ENCODE results near the gene PMM2. TPM values are rescaled to one million over a fixed set of nuclear protein-coding genes. Genes with fewer than 3 reads are reported as not detected.
"Not testable (repeated sequence)": the region's sequence is repeated elsewhere in the genome, so short reads cannot be mapped to it uniquely, and the experiment has no call there.

Gene PMM2
- polyA plus RNA-seq, 3 donors from 2014 or later, result 11.2 to 28.9 (median 15.1) TPM

DNA sequence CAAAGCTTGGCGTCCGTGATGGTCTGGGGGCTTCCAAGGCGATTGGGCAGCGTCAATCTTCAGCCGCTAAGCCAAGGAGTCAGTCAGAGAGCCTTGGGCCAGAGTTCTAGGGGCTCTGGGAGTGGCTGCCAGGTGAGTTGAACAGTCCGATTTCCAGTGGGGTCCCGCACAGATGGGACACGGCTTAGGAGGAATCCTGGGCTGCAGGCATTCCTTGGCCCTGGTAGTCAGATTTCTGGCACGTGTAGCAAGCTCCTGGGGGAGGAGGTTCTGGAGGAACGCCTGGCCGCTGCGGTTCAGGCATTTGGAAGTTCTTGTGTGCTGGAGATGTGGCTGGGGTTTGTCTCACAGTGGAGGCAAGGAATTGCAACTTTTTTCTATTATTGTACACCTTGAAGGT is 45.7 kb downstream of the PMM2 start:
- H3K27ac Mint-ChIP-seq, result peak overlapping the region in 1 of 6 donors; percentile 3
- H3K4me1 Mint-ChIP-seq, result peaks cover 12 to 19% of the 10 kb centered on the region in 2 donors
- not testable (repeated sequence) for H3K4me3 Mint-ChIP-seq; H3K27me3 Mint-ChIP-seq (ENCODE audit: low read depth in 3 of 3); DNase-seq; H3K9me3 Mint-ChIP-seq; H3K36me3 Mint-ChIP-seq

DNA sequence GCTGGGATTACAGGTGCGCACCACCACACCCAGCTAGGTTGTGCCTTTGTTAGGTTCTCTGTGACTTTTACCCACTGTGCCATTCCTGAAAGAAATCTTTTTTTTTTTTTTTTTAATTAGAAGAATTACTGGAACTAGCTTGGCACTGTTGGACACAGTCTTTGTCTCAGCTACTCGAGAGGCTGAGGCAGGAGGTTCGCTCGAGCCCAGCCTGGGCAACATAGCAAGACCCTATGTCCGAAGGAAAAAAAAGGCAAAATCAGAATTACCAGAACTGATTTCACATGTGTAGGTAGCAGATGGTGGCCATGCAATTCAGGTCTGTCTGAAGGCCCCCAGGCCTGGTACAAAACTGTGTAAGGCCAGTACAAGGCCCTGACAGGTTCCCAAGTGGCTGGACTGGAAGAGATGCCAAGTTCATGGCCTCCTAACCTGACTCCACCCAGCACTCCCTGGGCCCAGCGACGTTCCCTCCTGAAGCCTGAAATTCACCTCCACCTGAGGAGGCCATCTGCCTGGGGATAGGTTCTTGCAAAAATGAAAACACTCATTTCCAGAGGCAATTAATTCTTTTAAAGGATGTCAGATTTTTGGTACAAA is 48.2 kb downstream of the PMM2 start:
- no peaks in the 10 kb centered on the region for H3K9me3 Mint-ChIP-seq
- peaks cover 21 to 31% of the 10 kb centered on the region in 2 donors for H3K4me1 Mint-ChIP-seq
- peak overlapping the region in 3 of 6 donors; percentile 3 to 40 (median 3) for H3K27ac Mint-ChIP-seq
- H3K4me3 Mint-ChIP-seq, result no peak overlapping the region
- H3K27me3 Mint-ChIP-seq (ENCODE audit: low read depth in 3 of 3), result peaks cover 0 to 2% (median 1%) of the 10 kb centered on the region in 3 donors
- H3K36me3 Mint-ChIP-seq, result peaks cover 0 to 9% (median 0%) of the 10 kb centered on the region in 3 donors
- no peak for DNase-seq

GRCh38 chr16:8846401-8846932 is 48.8 kb downstream of the PMM2 start:
- Mint-ChIP-seq H3K27me3 (ENCODE audit: low read depth in 3 of 3) (peaks cover 0 to 2% (median 1%) of the 10 kb centered on the region in 3 donors), H3K9me3 (no peaks in the 10 kb centered on the region), H3K4me1 (peaks cover 25 to 38% of the 10 kb centered on the region in 2 donors), H3K36me3 (peaks cover 0 to 12% (median 0%) of the 10 kb centered on the region in 3 donors), H3K27ac (no peak overlapping the region), H3K4me3 (no peak overlapping the region)
- DNase-seq, result no peak

- peaks cover 0 to 13% (median 0%) of the 10 kb centered on the region in 3 donors for H3K36me3 Mint-ChIP-seq
- H3K4me3 Mint-ChIP-seq, result no peak overlapping the region
- DNase-seq, result no peak
- H3K4me1 Mint-ChIP-seq, result peaks cover 28 to 44% of the 10 kb centered on the region in 2 donors
- H3K27ac Mint-ChIP-seq, result no peak overlapping the region
- no peaks in the 10 kb centered on the region for H3K9me3 Mint-ChIP-seq
- H3K27me3 Mint-ChIP-seq (ENCODE audit: low read depth in 3 of 3), result peaks cover 2 to 3% (median 3%) of the 10 kb centered on the region in 3 donors
Measured at GRCh38 chr16:8847145-8847544, 49.5 kb downstream of the PMM2 start.

GRCh38 chr16:8847623-8848022 is 50.0 kb downstream of the PMM2 start:
- peaks cover 0 to 13% (median 0%) of the 10 kb centered on the region in 3 donors for H3K36me3 Mint-ChIP-seq
- no peaks in the 10 kb centered on the region for H3K9me3 Mint-ChIP-seq
- no peak overlapping the region for H3K4me3 Mint-ChIP-seq
- peaks cover 2 to 3% (median 2%) of the 10 kb centered on the region in 3 donors for H3K27me3 Mint-ChIP-seq (ENCODE audit: low read depth in 3 of 3)
- DNase-seq, result no peak
- H3K4me1 Mint-ChIP-seq, result peaks cover 24 to 45% of the 10 kb centered on the region in 2 donors
- H3K27ac Mint-ChIP-seq, result no peak overlapping the region

- Mint-ChIP-seq H3K4me3 (no peak overlapping the region), H3K9me3 (no peaks in the 10 kb centered on the region), H3K4me1 (peaks cover 21 to 50% of the 10 kb centered on the region in 2 donors), H3K36me3 (peaks cover 0 to 16% (median 5%) of the 10 kb centered on the region in 3 donors), H3K27me3 (ENCODE audit: low read depth in 3 of 3) (peaks cover 2 to 5% (median 3%) of the 10 kb centered on the region in 3 donors), H3K27ac (no peak overlapping the region)
- no peak for DNase-seq
Measured at GRCh38 chr16:8848231-8848938, 50.7 kb downstream of the PMM2 start.

GRCh38 chr16:8848939-8849391 is 51.3 kb downstream of the PMM2 start:
- peaks cover 2 to 5% (median 3%) of the 10 kb centered on the region in 3 donors for H3K27me3 Mint-ChIP-seq (ENCODE audit: low read depth in 3 of 3)
- peaks cover 21 to 45% of the 10 kb centered on the region in 2 donors for H3K4me1 Mint-ChIP-seq
- peaks cover 0 to 16% (median 5%) of the 10 kb centered on the region in 3 donors for H3K36me3 Mint-ChIP-seq
- no peak overlapping the region for H3K4me3 Mint-ChIP-seq
- DNase-seq, result no peak
- no peaks in the 10 kb centered on the region for H3K9me3 Mint-ChIP-seq
- H3K27ac Mint-ChIP-seq, result peak overlapping the region in 2 of 6 donors; percentile 55 to 71

- no peak overlapping the region for H3K4me3 Mint-ChIP-seq
- H3K27ac Mint-ChIP-seq, result peak overlapping the region; percentile 7 to 71 (median 59)
- DNase-seq, result no peak
- peaks cover 0 to 16% (median 5%) of the 10 kb centered on the region in 3 donors for H3K36me3 Mint-ChIP-seq
- H3K4me1 Mint-ChIP-seq, result peaks cover 21 to 40% of the 10 kb centered on the region in 2 donors
- peaks cover 2 to 5% (median 3%) of the 10 kb centered on the region in 3 donors for H3K27me3 Mint-ChIP-seq (ENCODE audit: low read depth in 3 of 3)
- H3K9me3 Mint-ChIP-seq, result no peaks in the 10 kb centered on the region
Measured at GRCh38 chr16:8849411-8850011, 51.9 kb downstream of the PMM2 start.

GRCh38 chr16:8850279-8850885 is 52.7 kb downstream of the PMM2 start:
- H3K9me3 Mint-ChIP-seq, result no peaks in the 10 kb centered on the region
- no peak overlapping the region for H3K4me3 Mint-ChIP-seq
- peak overlapping the region; percentile 26 to 71 (median 54) for H3K27ac Mint-ChIP-seq
- peaks cover 16 to 31% of the 10 kb centered on the region in 2 donors for H3K4me1 Mint-ChIP-seq
- peaks cover 0 to 22% (median 5%) of the 10 kb centered on the region in 3 donors for H3K36me3 Mint-ChIP-seq
- peaks cover 2 to 7% (median 3%) of the 10 kb centered on the region in 3 donors for H3K27me3 Mint-ChIP-seq (ENCODE audit: low read depth in 3 of 3)
- DNase-seq, result no peak

- DNase-seq, result no peak
- peak overlapping the region in 5 of 6 donors; percentile 63 to 80 (median 74) for H3K27ac Mint-ChIP-seq
- no peaks in the 10 kb centered on the region for H3K9me3 Mint-ChIP-seq
- no peak overlapping the region for H3K4me3 Mint-ChIP-seq
- peaks cover 17 to 35% of the 10 kb centered on the region in 2 donors for H3K4me1 Mint-ChIP-seq
- H3K27me3 Mint-ChIP-seq (ENCODE audit: low read depth in 3 of 3), result peaks cover 2 to 7% (median 3%) of the 10 kb centered on the region in 3 donors
- H3K36me3 Mint-ChIP-seq, result peaks cover 4 to 31% (median 5%) of the 10 kb centered on the region in 3 donors
Measured at GRCh38 chr16:8851761-8852403, 54.2 kb downstream of the PMM2 start.

GRCh38 chr16:8852534-8852933 is 54.9 kb downstream of the PMM2 start:
- no peak for DNase-seq
- no peaks in the 10 kb centered on the region for H3K9me3 Mint-ChIP-seq
- no peak overlapping the region for H3K4me3 Mint-ChIP-seq
- H3K4me1 Mint-ChIP-seq, result peaks cover 18 to 36% of the 10 kb centered on the region in 2 donors
- peaks cover 0 to 7% (median 3%) of the 10 kb centered on the region in 3 donors for H3K27me3 Mint-ChIP-seq (ENCODE audit: low read depth in 3 of 3)
- H3K27ac Mint-ChIP-seq, result peak overlapping the region in 5 of 6 donors; percentile 19 to 74 (median 39)
- peaks cover 4 to 33% (median 5%) of the 10 kb centered on the region in 3 donors for H3K36me3 Mint-ChIP-seq

DNA sequence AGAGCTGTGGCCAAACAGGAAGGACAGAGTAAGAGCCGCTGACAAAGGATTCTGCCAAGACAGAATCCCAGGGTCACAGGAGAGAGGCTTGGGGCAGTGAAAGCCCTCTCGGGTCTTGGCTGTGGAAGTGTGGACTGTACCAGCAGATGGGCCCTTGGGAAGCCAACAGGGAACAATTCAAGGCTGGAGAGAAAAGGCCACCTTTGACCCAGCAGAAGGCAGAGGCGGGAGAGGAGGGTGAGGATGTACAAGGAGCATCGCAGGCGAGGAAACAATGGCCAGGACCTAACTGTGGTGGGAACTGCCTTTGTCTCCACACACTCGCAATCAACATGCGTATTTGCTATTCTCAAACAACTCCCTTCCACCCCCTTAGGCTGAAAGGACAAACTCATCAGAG is 55.5 kb downstream of the PMM2 start:
- H3K4me1 Mint-ChIP-seq, result peaks cover 20 to 36% of the 10 kb centered on the region in 2 donors
- no peak for DNase-seq
- peak overlapping the region in 5 of 6 donors; percentile 19 to 74 (median 40) for H3K27ac Mint-ChIP-seq
- no peaks in the 10 kb centered on the region for H3K9me3 Mint-ChIP-seq
- H3K27me3 Mint-ChIP-seq (ENCODE audit: low read depth in 3 of 3), result peaks cover 0 to 7% (median 3%) of the 10 kb centered on the region in 3 donors
- H3K36me3 Mint-ChIP-seq, result peaks cover 4 to 33% (median 5%) of the 10 kb centered on the region in 3 donors
- H3K4me3 Mint-ChIP-seq, result no peak overlapping the region

- Mint-ChIP-seq H3K9me3 (no peaks in the 10 kb centered on the region), H3K27ac (peak overlapping the region in 2 of 6 donors; percentile 40 to 43), H3K36me3 (peaks cover 4 to 33% (median 5%) of the 10 kb centered on the region in 3 donors)
Measured at GRCh38 chr16:8853611-8854010, 56.0 kb downstream of the PMM2 start.

More at GRCh38 chr16:8853611-8854010, 56.0 kb downstream of the PMM2 start:
- peaks cover 0 to 7% (median 3%) of the 10 kb centered on the region in 3 donors for H3K27me3 Mint-ChIP-seq (ENCODE audit: low read depth in 3 of 3)
- peaks cover 21 to 36% of the 10 kb centered on the region in 2 donors for H3K4me1 Mint-ChIP-seq
- no peak for DNase-seq
- H3K4me3 Mint-ChIP-seq, result no peak overlapping the region

Data from immature natural killer cell (primary cell).